DMS153 (cell line): ENCODE results near the gene FAM20C.

Experiments
- DNase-seq: peaks from one replicate; lab custom pipeline; 2025; lab: John Stamatoyannopoulos, UW

Gene FAM20C

DNA sequence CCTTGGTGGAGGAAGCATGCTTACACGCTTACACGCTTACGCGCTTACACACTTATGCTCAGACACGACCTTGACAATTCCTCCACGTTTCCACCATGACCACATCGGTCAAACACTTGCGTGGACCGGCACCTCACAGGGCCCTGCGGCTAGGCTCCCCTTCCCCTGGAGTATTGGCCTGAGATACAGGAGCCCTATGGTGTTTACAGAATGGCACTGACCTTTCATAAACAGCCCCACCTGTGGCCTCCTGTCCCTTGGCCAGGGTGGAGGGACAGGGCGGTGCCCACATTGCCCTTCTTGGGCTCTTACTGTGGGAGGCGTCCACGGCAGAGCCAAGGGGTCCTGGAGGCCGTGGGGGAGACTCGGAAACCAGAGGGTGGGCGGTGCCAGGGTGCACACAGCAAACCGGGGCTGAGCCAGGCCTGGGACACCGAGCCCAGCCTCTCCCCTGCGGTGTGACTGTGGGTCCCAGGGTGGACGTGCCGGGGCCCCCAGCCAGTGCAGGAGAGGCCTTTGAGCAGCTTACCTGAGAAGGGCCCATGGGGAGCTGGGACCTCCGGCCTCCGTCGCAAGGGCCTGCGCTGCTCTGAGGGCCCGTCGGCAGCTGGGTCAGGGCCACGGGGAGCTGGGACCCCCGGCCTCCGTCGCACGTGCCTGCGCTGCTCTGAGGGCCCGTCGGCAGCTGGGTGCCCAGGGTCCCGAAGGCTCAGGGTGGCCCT, 53.4 kb downstream of the FAM20C start:
- no peak for DNase-seq

GRCh38 chr7:246451-246850, 54.1 kb downstream of the FAM20C start:
- DNase-seq, result no peak

DNA sequence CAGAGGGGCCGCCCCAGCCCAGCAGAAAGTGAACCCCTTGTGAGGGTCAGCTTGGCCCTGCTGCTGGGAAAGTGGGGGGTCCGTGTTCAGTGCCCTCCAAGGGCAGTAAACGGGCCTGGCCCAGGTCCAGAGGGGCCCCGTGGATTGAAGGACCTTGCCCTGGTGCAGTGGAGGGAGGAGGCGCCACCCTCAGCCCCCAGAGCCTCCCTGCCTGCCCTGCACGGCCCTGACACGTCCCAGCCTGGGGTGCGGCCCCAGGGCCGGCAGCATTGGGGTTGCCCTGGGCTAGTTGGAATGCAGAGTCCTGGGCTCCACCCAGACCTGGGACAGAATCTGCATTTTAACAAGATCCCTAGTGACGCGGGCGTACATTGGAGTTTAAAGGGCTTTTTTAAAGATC, 54.8 kb downstream of the FAM20C start:
- no peak for DNase-seq

GRCh38 chr7:247636-248035, 55.3 kb downstream of the FAM20C start:
- no peak for DNase-seq

- no peak for DNase-seq
Measured at GRCh38 chr7:248732-249435, 56.5 kb downstream of the FAM20C start.

GRCh38 chr7:249989-250388, 57.6 kb downstream of the FAM20C start:
- no peak for DNase-seq

DNA sequence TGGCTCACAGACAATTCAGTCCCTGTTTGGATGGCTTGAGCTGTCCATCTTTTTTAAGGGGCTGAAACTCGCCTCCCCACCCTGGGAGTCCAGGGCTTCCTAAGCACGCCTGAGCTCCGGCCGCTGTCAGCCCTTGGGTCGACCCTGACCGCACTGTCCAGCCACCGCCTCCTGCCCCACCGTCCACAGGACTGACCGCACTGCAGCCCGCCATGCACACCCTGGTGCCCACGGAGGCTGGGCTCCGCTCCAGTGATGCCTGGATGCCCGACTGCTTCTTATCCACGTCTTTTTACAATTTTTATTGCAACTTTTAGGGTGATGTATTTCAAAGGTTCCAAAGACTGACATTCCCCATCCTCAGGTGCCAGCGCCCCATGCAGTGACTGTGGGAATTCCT, 58.2 kb downstream of the FAM20C start:
- DNase-seq, result no peak

DNA sequence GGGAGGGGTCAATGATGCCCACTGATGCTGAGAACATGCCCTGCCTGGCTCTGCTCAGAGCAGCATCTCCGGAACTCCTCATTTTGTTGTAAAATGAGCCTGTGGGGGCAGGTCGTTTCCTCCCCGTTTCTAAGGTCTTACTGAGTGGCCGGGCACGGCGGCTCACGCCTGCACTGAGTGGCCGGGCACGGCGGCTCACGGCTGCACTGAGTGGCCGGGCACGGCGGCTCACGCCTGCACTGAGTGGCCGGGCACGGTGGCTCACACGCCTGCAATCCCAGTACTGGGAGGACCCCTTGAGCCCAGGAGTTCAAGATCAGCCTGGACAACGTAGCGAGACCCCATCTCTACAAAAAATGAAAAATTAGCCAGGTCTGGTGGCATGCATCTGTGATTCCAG, 58.6 kb downstream of the FAM20C start:
- DNase-seq, result no peak

DNA sequence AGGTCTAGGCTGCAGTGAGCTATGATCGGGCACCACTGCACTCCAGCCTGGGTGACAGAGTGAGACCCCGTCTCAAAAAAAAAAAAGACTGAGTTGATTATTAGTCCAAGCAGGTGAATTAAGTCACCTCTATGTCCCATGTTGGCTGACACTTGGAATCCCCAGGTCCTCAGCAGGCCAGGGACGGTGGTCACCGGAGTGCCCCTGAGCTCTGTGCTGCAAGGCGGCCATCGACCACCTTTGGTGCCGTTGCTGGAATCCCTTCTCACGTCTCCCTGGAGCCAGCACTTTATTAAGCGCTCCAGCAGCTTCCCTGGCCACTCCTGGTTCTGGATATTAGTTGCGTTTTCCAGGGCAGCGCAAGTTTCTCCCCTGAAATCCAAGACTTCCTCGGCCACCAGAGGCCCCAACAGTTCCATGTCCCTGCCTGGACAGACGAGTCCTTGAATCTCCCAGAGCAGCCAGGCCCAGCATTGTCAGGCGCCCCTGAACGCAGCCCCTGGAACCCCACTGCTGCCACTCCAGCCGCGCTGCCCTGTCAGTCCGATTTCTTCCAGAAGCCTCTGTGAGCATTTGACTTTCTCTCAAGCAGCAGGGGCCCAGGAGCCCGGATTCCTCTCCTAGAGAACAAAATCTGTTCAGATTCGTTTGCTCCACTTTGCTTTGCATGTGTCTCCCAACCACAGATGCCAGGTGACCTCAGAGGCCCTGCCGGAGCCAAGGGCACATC, 59.2 kb downstream of the FAM20C start:
- no peak for DNase-seq

DNA sequence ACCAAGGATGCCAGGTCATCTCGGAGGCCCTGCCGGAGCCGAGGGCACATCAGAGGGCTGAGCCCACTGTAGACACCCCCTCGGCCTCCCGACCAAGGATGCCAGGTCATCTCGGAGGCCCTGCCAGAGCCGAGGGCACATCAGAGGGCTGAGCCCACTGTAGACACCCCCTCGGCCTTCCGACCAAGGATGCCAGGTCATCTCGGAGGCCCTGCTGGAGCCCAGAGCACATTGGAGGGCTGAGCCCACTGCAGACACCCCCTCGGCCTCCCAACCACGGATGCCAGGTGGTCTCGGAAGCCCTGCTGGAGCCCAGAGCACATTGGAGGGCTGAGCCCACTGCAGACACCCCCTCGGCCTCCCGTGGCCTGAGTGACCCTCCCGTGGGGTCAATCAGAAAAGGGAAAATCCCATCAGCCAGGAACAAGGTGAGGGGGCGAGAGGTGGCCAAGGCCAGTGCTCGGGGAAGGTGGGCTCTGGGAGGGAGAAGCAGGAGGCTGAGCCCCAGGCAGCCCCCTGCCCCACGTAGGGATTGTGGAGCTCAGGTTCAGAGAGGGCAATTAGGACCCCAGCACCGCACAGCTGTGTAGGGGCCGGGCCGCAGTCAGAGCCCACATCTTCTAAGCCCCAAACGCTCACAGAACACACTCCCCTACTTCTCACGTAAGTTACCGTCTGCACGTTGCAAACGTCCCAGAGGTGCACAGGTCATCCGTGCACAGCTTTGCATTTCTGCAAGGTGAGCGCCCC, 60.0 kb downstream of the FAM20C start:
- DNase-seq, result no peak

- DNase-seq, result no peak
Measured at GRCh38 chr7:252981-253380, 60.6 kb downstream of the FAM20C start.

DNA sequence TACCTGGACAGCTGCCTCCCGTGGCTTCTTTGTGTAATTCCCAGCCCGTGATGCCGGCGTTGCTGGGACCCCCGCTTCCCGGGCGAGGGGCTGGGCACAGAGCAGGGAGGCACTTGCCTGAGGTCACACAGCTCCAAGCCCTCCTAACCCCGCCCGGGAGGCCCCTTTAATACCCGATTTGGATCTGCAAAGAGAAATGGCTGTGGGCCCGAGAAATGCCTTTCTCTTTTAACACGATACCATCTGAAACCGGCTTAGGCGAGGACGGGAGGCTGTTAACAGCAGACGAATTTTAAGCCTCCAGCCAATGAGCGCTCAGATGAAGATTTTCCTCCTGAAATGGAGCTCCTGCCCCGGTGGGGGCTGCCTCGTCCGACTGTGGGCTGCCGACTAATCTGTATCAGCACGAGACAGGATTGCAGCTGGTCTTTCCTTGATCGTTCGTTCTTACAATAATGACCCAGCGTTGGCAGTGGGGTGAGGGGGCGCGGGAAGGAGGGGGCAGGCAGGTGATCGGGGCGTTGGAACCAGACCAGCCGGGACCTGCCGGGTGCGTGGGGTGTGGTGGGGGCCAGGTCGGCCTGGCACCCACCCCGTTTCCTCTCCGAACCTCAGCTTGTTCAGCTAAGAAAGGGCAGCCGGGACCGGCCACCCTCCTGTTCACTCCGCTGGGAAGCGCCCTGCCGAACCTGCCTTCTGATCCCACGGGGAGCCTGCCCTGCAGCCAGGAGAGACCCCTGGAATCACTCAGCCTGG, 61.4 kb downstream of the FAM20C start:
- DNase-seq, result no peak

GRCh38 chr7:254337-255037, 62.1 kb downstream of the FAM20C start:
- DNase-seq, result no peak

DNA sequence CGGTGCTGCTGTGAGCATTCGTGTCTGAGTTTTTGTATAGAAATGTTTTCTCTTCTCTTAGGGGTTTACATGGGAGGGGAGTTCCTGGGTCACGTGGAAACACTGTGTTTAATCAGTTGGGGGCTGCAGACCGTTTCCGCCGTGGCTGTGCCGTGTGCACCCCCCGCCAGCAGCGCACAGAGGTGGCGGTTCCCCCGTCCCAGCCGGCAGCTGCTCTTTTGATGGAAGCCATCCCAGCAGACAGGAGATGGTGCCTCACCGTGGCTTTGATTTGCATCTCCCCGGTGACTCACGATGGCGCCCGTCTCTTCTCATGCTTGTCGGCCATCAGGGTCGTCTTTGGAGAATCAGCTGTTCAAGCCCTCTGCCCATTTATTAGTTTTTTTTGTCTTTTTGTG, 62.7 kb downstream of the FAM20C start:
- DNase-seq, result no peak

DNA sequence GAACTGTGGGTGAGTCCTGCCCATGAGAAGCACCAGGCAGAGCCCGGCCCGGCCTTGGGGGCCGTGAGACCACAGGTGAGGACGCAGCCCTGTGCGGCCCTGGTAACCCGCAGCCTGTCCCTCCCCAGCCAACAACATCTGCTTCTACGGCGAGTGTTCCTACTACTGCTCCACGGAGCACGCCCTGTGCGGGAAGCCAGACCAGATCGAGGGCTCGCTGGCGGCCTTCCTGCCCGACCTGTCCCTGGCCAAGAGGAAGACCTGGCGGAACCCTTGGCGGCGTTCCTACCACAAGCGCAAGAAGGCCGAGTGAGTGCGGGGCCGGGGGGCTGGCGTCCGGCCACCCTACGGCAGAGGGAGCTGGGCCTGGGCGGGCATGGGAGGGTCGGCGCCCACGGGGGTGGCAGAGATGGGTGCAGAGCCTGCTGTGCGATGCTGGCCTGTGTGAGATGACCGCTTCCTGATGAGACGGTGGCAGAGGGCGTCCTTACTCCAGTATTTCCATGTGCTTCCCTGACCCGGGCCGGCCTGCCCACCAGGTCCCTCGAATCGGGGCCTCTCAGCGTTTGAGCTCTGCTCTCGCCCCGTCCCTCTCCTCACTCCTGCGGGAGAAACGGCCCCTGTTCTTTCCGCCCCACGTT, 63.5 kb downstream of the FAM20C start:
- no peak for DNase-seq

GRCh38 chr7:256461-256940, 64.1 kb downstream of the FAM20C start:
- DNase-seq, result no peak

- DNase-seq, result no peak
Measured at GRCh38 chr7:256981-257646, 64.7 kb downstream of the FAM20C start.

DNA sequence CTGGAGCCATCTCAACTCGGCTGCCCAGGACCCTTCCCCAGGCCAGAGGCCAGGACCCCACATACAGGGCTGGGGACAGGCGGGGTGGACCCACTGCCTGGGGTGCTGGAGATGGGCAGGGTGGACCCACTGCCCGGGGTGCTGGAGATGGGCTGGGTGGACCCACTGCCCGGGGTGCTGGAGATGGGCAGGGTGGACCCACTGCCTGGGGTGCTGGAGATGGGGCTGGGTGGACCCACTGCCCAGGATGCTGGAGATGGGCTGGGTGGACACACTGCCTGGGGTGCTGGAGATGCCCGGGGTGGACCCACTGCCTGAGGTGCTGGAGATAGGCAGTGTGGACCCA, 65.2 kb downstream of the FAM20C start:
- DNase-seq, result no peak

GRCh38 chr7:258476-259190, 66.3 kb downstream of the FAM20C start:
- DNase-seq, result no peak
